Stimulated activated CD8-positive, alpha-beta memory T cell treated with anti-CD3 and anti-CD28 coated beads, Interleukin-7, amount 100 ng/mL, for 1 hour (primary cell): ENCODE data around the gene TRIO.

ENCODE experiments used
- DNase-seq, 2 donors: peaks; one replicate each; pipeline ENCODE4 v3.0.0-alpha.2; 2020; ENCODE audit warnings: low read depth in 2 of 2

The TRIO gene

DNA sequence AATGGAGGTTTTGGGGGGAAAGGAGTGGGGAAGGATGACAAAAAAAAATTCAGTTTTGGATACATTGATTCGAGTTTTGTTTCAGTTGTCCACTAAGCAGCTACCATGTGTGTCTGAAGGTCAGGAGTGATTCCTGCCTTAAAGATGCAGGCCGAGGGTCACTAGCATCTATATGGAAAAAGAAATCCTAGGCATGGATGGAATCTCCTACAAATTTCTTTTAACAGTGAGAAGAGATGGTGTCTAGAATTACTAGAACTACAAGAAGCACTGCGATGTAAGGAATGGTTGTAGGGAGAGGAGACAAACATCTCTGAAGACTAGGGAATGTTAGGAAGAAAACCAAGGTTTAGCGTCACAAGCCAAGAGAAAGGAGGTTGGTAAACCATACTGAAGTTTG is 19.6 kb upstream of the TRIO start:
- no peak for DNase-seq

DNA sequence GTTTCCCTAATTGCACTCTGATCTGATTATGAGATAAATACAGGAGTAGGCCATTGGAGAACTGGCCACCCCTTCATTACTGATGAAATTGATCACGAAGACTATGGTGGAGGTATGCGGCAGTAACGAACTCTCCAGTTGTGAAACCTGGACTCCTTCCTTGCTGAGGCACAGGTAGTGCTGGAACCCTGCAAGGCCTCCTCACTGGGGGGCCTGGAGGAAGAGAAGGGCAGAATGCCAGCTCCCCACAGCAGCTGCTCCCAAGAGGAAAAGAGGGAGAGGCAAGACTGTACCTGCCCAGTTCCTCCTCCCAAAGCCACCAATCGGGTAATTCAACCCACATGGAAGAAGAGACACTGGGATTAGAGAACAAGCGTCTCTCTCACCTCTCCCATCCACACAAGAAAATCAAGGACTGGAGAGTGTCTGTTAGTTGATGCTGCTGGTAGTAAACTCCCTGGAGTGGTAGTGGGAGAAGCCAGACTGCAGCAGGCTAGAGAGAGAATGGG is 19.1 kb upstream of the TRIO start:
- no peak for DNase-seq

DNA sequence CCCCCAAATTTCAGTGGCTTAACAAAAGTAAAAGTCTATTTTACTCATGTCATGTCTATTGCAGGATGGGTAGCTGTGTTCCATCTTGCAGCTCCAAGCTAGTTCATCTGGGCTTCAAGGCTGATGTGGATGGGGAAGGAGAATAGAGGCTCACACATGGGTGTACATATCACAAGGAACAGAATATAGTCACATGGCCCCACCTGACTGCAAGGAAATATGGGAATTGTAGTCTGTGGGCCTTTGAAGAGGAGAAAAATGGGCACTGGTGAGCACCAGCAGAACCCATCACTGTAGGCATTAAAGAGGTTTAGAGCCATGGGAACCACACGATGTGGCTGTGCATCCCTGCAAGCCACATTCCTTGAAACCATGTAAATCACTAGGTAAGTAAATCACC is 17.9 kb upstream of the TRIO start:
- DNase-seq, result no peak

DNA sequence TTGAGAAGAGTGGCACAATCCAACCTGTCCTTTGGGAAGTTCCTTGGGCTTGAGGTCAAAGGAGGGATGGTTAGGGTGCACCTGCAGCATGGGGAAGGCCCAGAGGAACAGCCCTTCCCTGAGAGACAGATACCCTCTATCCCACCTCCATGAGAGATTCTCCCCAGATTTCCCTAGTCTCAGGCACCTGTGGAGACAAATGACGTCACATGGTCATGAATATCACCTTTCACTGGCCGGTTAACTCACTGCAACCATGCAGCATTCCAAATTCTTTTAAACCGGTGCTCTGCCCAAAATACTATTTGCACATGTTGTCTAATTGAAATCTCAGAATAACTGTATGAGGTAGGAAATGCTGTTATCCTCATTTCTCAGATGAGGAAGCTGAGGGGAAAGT is 15.6 kb upstream of the TRIO start:
- DNase-seq, result no peak

DNA sequence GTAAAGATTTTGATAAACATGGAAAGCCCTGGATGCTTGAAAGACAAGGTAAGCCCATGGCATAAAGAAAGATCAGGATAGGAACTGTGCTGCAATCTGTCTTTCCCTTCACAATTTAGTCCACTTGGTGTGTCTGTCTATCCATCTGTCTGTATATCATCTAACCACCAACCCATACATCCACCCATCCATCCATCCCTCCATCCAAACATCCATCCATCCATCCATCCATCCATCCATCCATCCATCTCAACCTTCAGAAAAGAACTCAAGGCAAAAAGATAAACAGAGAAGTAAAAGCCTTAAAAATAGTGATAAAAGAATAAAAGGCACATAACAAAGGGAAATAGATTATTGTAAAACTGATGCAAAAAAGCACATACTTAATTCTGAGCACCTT is 15.1 kb upstream of the TRIO start:
- DNase-seq, result no peak

DNA sequence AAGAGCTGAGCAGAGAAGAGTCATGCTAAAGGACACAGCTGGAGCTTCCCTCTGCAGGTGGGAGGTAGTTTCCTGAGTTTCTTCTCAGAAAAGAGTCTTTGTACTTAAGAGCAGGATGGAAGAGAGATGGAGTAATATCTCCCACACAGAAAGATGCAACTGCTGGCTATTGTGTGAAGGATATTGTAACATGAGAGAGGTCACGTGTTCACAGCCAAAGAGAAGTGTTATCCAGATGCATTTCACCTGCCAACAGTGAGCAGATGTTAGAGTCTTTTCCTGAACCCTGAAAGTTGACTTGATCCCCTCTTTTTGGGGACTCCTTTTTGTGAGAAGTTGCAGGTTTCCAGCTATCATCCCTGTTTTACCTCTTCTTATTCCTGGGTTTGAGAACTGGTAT is 14.0 kb upstream of the TRIO start:
- no peak for DNase-seq

DNA sequence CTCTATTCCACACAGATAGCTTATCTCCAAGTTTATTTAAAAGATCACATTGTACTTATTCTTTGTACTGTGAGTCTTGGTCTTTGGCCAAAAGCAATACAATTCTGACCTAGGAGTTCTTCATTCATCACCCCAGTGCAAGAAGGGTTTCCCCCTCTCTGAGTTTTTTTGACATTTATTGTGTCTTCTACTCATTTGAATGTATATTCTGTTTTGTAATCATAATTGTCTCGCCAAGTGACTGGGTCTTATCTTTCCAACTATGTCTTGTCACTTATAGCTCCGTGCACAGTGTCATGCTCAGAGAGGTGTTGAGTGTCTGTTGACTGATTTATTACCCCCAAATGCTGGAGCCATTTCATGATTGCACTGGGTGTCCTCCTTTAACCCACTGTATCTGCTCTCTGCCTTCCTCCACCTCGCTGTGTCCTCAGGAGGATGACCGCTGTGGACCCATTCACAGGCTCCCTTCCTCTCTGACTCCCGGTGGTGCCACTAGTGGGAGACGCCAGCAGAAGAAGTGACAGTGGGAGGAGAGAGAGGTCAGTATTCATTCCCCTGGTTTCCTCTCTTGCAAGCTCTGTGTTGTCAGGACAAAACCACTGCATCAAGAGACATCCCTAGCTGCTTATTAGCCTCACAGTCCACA is 11.2 kb upstream of the TRIO start:
- DNase-seq, result no peak

DNA sequence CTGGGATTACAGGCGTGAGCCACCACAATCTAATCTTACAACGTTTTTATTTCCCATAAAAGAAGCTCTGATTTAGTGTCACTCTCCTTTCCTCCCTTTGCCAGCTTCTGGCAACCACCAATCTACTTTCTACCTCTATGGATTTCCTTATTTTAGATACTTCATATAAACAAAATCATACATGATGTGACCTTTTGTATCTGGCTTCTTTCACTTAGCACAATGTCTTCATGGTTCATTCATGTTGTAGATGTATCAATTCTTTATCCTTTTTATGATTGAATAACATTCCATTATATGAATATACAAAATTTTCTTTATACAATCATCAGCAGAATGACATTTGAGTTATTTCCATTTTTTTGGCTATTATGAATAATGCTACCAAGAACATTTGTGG is 9.7 kb upstream of the TRIO start:
- no peak for DNase-seq

DNA sequence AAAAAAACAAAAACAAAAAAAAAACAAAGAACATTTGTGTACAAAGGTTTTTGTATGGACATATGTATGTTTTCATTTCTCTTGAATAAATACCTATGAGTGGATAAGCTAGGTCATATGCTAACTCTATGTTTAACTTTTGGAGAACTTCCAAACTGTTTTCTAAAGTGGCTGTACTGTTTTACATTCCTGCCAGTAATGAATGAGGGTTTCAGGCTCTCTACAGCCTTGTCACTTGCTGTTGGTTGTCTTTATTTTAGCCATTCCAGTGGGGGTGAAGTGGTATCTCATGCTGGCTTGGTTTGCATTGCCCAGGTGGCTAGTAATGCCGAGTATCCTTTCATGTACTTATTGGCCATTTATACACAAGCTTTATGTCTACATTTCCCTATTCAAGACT is 9.1 kb upstream of the TRIO start:
- no peak for DNase-seq

DNA sequence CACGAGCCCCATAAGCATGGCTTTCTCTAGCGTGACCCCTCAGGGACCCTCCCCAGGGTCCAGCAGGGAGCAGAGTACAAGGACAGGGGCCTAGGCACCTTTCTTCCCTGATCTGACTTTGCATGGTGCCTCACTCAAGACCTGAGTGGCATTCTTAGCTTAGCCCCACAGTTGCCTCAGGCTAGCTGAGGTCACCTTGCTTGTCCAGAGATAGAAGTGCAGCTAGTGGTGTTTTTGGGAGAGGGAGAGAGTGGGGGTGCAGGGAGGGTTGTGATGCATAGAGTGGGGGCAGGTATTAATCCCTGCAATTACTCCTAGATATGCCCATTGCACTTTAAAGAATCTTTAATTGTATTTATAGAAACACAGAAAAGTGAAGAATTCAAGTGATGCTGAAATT is 8.4 kb upstream of the TRIO start:
- no peak for DNase-seq

DNA sequence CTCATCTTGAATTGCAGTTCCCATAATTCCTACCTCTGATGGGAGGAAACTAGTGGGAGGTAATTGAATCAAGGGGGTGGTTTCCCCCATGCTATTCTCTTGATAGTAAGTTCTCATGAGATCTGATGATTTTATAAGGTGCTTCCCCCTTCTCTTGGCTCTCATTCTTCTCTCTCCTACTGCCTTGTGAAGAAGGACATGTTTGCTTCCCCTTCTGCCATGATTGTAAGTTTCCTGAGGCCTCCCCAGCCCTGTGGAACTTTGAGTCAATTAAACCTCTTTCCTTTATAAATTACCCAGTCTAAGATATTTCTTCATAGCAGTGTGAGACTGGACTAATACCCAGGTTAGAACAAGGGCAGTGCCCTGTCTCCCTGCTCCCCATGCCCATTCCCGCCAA is 7.5 kb upstream of the TRIO start:
- no peak for DNase-seq

DNA sequence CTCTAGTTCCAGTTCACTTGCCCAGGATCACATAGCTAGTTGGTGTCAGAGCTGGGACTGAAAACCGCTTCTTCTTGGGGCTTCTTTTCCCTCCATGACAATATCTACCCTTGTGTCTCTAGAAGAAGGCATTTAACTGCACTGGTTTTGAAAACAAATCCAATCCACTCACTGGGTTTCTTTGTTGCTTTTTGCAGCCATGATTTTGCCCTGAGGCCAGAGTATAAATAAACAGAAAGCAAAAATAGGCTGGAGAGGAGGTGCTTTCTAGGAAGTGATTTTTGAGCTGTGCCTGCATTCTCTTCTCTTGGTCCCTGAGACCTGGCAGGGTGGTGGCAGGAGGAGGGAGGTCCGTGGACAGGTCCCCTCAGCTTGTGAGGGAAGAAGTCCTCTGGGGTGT is 6.9 kb upstream of the TRIO start:
- DNase-seq, result no peak

DNA sequence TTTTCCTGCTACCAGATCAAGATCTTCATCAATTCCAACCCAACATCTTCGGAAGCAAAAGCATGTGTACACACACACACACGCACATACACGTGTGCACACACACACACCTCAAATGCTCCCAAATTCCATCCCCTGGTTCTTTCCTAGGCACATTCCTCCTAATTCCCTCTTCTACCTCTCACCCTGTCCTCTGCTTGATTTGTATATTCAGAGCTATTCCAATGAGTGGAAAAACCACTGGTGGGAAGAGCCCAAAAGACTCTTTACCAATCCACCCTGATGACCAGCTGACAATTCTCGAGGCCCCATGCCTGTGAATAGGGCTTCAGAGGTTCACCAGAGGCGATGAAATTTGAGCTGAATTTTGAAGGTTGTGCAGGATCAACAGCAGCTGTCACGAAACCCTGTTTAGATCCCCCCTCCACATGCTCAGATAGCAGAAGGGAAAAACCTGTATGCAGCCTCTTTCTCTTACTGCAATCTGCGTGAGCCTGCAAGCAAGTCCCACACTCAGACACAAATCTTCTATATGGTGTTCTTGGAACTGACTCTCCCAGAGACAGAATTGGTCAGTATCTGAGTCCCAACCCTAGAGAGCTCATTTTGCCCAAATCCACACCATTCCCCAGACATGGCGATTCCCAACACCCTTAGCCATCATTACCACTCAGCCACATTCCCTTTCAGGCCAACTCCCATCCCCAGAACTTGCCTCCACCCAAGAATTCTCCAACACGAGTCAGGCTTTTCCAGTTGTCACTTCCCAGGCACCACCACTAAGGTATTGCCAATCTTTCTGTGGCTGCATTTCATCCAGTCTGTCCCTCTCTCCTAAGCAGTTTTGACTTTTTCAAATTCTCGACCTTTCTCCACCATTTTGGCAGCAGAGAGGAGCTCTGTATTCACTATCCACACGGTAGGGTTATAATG is 4.3 kb upstream of the TRIO start:
- DNase-seq, result no peak

DNA sequence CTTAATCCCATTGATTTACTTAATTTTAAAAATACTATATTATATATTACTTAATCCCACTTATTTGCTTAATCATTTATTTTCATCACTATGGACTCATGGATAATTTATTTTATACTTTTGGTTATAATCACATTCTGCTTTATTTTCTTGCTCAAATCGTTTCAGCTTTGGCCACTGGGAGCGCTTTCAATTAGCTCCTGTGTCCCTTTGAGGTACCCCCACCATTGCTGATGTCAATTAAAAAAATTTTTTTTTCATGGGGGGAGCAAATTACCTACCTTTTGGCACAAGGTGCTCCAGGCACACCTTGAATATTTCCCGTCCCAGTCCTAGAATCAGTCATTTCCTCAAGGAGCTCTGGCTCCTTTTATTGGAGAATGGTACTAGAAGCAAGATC is 1.4 kb upstream of the TRIO start:
- no peak for DNase-seq

DNA sequence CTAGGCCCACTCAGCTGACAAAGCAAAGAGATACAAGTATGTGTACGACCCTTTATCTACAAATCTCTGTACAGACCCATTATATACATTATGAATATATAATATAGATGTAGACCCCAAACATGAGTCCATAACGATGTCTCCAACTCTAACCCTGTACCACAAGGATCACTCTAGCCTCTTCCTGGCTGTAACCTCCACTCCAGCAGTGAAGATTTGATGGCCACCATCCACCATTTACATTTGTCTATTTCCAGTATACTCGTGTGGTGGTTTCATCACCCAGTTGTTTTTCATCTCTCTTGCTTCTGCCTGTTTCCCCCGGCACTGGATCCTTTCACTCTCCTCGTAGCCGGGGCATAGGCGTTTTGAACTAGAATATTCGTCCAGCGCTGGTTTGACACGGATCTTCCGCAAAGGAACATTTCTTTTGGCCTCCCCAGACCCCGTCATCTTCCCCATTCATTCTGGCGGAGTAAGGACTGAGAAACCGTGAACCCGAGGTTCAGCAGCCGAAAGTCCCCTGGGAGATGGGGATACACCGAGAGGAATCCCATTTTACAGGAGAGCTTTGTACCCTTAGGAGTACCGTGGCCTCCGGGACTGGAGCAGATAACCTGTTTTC is 828 bp upstream of the TRIO start:
- no peak for DNase-seq

DNA sequence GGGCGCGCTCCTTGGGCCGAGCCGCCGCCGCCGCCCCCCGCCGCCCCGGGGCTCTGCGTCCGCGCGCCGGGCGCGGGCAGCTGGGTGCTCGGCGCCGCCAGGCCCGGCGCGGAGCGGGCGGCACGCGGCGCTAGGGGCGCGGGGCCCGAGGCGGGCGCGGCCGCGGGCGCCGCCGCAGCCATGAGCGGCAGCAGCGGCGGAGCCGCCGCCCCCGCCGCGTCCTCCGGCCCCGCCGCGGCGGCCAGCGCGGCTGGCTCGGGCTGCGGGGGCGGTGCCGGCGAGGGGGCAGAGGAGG is 351 bp downstream of the TRIO start:
- DNase-seq, result no peak

DNA sequence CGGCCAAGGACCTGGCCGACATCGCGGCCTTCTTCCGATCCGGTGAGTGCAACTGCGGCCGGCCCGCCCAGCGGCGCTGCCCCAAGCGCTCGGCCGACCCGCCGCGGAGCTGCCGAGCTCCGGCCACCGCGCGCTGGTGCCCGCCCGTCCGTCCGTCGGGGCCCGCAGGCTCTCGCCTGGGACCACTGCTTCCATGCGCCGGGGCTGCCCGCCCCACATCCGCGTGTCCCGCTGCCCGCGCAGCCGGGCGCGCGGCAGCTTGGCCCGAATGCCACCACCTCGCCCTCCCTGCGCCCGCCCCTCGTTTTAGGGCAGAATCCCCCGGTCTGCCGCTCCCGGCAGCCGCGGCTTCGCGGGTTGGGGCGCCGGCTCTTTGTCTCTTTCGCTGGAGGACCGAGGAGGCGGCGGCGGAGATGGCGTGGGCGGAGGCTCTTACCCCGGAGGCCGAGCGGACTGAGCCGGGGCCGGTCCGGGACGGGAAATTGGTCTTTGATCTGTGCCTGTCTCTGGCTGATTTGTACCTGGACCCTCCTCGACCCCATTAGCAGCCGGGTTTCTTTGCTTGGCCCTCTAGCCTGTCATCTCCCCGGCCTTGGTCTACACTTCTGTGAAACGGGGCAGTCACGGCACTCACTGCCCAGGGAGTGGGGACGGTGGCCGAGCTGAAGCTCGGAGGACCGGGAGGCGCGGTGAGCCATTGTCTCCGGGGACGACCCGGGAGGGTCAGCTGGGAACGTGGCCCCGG is 871 bp downstream of the TRIO start:
- DNase-seq, result no peak

DNA sequence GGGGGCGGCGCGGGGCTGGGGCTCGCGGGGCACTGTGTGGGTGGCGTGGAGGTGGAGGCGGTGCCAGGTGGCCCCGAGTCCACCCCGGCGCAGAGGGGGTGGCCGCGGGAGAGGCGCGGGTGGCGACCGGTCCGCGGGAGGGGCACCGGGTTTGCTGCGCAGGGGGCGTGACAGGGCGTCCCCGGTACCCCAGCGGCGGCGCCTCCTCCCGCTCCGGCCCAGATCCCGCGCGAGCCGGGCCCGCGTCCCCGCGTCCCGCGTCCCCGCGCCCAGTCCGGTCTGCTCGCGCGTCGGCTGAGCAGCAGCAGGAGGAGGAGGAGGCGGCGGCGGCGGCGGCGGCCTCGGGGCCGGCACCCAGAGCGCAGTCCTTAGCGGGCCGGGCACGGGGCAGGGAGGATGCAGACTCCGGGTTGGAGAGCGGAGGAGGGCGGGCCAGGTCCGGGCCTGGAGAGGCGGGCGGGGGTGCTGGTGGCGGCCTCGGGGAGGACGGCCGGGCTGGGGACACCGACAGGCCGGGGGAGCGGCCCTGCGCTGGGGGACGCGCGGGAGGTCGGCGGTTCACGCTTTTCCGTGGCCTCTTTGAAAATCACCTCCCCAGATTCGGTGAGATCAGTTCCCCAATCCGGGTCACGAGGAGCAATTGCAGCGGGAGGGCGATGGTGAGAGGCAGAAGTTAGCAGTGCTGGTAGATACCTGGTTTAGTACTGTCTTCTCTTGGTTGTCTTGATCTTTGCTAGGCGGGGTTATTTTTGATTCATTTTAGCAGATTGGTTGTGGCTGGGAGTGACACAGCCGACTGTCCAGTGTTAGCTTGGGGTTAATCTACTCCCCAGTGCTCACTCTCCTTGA is 1.7 kb downstream of the TRIO start:
- peak in 1 of 2 donors; percentile 4 for DNase-seq

DNA sequence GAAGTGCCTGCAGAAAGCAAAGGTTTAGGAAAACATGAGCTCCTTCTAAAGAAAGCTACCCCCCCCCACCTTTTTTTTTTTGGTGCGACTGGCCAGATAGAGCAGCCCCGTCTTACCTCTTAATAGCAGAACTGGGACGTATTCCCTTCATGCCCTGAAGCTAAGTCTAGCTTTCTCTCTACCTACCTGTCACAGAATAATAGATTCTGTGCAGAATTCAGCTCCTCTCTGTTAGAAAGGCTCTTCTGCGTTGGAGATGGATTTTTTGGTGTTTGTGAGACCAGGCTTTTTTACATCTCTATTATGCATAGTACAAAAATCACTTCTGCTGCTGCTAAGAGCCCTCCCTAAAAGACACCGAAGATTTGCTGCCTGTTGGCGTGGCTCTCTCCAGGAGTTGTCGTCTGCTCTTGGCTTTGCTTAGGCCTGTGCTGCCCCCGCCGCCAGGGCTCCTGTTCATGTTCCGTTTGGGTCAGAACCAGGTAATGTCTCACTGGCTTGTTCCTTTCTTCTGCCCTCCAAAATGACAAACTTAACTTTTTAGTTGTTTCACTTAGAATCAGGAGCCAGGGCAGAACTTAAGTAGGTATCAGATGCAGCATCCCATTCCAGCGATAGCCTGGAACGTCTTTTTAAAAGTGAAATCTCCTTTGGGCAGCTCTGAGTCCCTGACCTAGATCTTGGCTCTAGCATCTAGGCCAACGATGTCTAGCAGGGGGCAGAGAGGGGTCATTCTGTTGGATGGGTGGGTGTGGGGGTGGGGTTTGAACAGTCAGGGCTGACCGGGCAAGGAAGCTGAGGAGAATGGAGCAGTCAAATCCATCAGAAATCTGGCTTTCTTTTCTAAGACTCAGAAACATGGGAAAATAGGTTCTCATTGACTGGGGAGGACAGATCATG is 2.5 kb downstream of the TRIO start:
- DNase-seq, result no peak

DNA sequence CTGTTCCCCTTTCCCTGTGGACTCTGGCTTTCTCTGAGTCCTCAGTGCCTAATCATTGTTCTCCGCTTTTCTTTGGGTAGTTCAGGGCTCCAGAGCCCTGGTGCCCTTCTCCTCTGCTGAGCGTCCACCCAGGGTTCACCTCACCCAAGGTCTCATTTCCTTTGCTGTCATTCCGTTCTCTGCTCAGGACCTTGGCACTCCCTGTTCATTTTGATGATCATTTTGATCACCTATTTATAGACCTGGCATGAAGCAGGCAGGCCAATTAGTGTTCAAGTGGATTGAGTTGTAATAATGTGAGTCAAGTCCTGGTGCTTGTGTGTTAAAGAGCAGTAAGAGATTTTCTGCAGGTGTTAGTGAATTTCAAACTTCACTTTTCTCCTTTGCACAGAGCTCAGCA is 3.6 kb downstream of the TRIO start:
- no peak for DNase-seq
